ENCODE measurements around the gene SEC14L5. TPM values are rescaled to one million over a fixed set of nuclear protein-coding genes. Genes with fewer than 3 reads are reported as not detected.

The SEC14L5 gene
- total RNA-seq, 4 donors from 2014 or later = 0.32 to 6.2 (median 0.53) TPM

DNA sequence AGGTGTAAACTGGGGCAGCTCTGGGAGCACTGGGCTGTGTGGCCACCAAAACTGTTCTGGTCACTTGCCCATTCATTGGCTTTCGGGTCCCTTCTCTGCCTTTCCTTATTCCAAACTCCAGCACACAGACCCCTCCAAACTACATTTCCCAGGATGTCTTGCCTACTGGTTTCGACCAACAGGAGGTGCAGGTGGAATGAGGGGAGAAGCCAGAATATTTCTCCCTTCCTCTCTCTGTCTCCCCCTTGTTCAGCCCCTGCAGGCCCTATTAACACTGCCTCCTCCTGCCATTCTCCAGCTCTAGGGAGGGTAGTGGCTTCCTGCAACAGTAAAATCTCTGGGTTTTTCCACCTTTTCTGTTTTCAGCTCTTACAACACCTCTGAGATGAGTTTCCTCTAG, 88.8 kb downstream of the SEC14L5 start:
- Histone ChIP-seq H3K27me3 (no peaks in the 10 kb centered on the region), H3K4me1 (no peaks in the 10 kb centered on the region), H3K4me3 (no peak overlapping the region), H3K9me3 (no peaks in the 10 kb centered on the region), H3K36me3 (no peaks in the 10 kb centered on the region), H3K27ac (no peak overlapping the region)
- WGBS, 2 donors (ENCODE audit: low coverage in 1 of 2) = 76 to 100% methylated on average over 1 to 2 of the region's 2 CpGs
- in situ Hi-C loops (cut with MboI; ENCODE audit: low pct_ligation_motif_present in 1 of 4, low pct_unique_long_range_greater_than_20kb in 1 of 4, low sequenced_read_pairs in 3 of 4) (no loop called here), intact Hi-C loops (cut with DNase I; ENCODE audit: low total_unique reads) (no loop called here)
- TF ChIP-seq POLR2A (IDR thresholded peaks at IDR 0.05) = no peak
- no peak for TF ChIP-seq POLR2AphosphoS5 (IDR thresholded peaks at IDR 0.05)
- TF ChIP-seq, protein P1, sequence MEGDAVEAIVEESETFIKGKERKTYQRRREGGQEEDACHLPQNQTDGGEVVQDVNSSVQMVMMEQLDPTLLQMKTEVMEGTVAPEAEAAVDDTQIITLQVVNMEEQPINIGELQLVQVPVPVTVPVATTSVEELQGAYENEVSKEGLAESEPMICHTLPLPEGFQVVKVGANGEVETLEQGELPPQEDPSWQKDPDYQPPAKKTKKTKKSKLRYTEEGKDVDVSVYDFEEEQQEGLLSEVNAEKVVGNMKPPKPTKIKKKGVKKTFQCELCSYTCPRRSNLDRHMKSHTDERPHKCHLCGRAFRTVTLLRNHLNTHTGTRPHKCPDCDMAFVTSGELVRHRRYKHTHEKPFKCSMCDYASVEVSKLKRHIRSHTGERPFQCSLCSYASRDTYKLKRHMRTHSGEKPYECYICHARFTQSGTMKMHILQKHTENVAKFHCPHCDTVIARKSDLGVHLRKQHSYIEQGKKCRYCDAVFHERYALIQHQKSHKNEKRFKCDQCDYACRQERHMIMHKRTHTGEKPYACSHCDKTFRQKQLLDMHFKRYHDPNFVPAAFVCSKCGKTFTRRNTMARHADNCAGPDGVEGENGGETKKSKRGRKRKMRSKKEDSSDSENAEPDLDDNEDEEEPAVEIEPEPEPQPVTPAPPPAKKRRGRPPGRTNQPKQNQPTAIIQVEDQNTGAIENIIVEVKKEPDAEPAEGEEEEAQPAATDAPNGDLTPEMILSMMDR (IDR thresholded peaks at IDR 0.05) = no peak
- TF ChIP-seq EP300 (IDR thresholded peaks at IDR 0.05; ENCODE audit: low read depth) = no peak
- no peak for DNase-seq

DNA sequence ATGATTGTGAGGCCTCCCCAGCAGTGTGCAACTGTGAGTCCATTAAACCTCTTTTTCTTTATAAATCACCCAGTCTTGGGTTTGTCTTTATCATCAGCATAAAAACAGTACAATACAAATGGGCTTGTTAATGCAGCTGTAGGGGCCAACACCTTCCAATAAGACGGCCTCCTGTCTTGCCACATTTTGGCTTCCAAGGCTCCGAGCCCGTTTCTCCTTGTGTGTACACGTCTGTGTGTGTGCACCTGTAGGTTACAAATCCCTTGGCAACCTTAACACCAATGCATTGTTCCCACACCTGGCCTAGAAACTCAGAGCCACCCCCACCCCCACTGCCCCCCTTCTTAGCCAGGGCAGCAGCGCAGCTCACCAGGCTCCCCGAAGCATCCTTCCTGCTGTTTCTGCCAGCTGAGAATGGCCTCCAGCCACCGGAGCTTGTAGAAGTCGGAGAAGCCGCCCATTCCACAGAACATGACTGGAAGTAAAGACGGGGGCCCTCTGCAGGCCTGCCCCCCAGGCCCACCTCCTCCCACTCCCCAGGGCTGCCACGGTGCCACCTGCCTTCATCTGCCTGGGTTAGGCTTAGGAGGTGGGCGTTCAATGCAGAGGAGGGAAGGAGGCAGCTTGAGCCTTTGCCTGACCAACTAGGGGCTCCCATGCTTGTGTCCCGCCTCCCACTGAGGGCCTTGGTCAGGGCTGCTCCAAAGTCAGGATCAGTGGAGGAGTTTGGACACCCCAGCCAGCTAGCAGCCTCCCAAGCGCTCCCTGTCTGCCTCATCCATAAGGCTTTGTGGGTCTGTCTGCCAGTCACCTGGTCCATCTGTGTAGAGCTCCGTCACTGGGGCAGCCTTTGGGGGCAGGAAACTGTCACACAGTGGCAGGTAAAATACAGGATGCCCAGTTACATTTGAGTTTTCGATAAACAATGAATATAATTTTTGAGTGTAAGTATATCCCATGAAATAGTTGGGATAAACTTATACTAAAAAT, 97.0 kb downstream of the SEC14L5 start:
- in situ Hi-C loops (cut with MboI; ENCODE audit: low pct_ligation_motif_present in 1 of 4, low pct_unique_long_range_greater_than_20kb in 1 of 4, low sequenced_read_pairs in 3 of 4) (no loop called here), intact Hi-C loops (cut with DNase I; ENCODE audit: low total_unique reads) (no loop called here)
- 86 to 88% methylated on average over 5 to 16 of the region's 16 CpGs for WGBS, 2 donors (ENCODE audit: low coverage in 1 of 2)
- Histone ChIP-seq H3K9me3 (no peaks in the 10 kb centered on the region), H3K36me3 (no peaks in the 10 kb centered on the region), H3K27me3 (no peaks in the 10 kb centered on the region), H3K4me3 (no peak overlapping the region), H3K27ac (no peak overlapping the region), H3K4me1 (no peaks in the 10 kb centered on the region)
- no peak for DNase-seq
- no peak for TF ChIP-seq EP300 (IDR thresholded peaks at IDR 0.05; ENCODE audit: low read depth)
- TF ChIP-seq, protein P1 (IDR thresholded peaks at IDR 0.05) = no peak
- no peak for TF ChIP-seq POLR2A (IDR thresholded peaks at IDR 0.05)
- TF ChIP-seq POLR2AphosphoS5 (IDR thresholded peaks at IDR 0.05) = no peak

DNA sequence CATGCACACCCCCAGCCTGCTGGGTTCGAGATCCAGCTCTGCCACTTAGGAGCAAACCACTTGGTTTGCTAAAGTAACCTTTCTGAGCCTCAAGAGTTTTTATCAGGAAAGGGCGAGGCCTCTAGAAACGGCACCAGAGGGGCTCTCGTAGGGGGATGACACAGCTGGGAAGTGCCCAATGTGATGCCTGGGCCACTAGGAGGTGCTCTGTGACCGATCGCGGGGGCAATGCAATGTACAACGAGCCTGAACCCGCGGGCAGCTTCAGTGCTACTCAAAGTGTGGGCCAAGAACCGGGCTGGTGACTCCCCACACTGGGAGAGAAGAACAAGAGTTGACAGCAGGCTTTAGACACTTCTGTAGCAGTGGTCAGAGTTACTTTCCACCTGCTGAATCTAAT, 98.2 kb downstream of the SEC14L5 start:
- intact Hi-C loops (cut with DNase I; ENCODE audit: low total_unique reads) (no loop called here), in situ Hi-C loops (cut with MboI; ENCODE audit: low pct_ligation_motif_present in 1 of 4, low pct_unique_long_range_greater_than_20kb in 1 of 4, low sequenced_read_pairs in 3 of 4) (no loop called here)
- Histone ChIP-seq H3K27ac (no peak overlapping the region), H3K4me1 (no peaks in the 10 kb centered on the region), H3K4me3 (no peak overlapping the region), H3K9me3 (no peaks in the 10 kb centered on the region), H3K36me3 (no peaks in the 10 kb centered on the region), H3K27me3 (no peaks in the 10 kb centered on the region)
- TF ChIP-seq POLR2AphosphoS5 (IDR thresholded peaks at IDR 0.05) = no peak
- TF ChIP-seq, protein P1 (IDR thresholded peaks at IDR 0.05) = peak; percentile 20 to 44 (median 37)
- peak; percentile 41 for DNase-seq
- WGBS, 2 donors (ENCODE audit: low coverage in 1 of 2) = 17% methylated on average over 11 of the region's 11 CpGs; no CpG with 5 or more reads in 1 of the 2 donors

DNA sequence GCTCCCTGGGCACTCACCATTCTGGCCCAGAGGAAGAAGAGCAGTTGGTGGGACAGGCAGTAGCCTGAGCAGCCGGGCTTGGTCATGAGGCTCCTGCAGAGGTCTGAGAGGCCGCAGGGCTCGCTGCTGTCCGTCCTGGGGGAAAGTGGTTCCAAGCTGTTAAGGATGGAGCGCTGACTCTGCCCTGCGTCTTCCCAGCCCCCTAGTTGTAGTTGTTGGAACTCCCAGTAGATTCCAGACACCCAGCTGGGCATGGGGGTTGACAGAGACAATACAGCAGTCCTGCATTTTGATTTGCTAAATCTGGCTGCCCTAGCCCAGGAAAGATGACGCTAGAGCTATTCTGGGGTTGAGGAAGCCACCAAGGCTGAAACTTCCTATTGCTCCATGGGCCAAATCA, 100.3 kb downstream of the SEC14L5 start:
- Histone ChIP-seq H3K36me3 (no peaks in the 10 kb centered on the region), H3K4me1 (peaks cover 0 to 4% (median 0%) of the 10 kb centered on the region in 4 donors), H3K27ac (no peak overlapping the region), H3K27me3 (no peaks in the 10 kb centered on the region), H3K4me3 (no peak overlapping the region), H3K9me3 (no peaks in the 10 kb centered on the region)
- DNase-seq = no peak
- TF ChIP-seq, protein P1 (IDR thresholded peaks at IDR 0.05) = no peak
- TF ChIP-seq POLR2A (IDR thresholded peaks at IDR 0.05) (no peak), POLR2AphosphoS5 (IDR thresholded peaks at IDR 0.05) (no peak), EP300 (IDR thresholded peaks at IDR 0.05; ENCODE audit: low read depth) (no peak)
- in situ Hi-C loops (cut with MboI; ENCODE audit: low pct_ligation_motif_present in 1 of 4, low pct_unique_long_range_greater_than_20kb in 1 of 4, low sequenced_read_pairs in 3 of 4) = no loop called here
- intact Hi-C loops (cut with DNase I; ENCODE audit: low total_unique reads) = no loop called here
- WGBS, 2 donors (ENCODE audit: low coverage in 1 of 2) = 81% methylated on average over 6 of the region's 7 CpGs; no CpG with 5 or more reads in 1 of the 2 donors
